OCI-LY7 (cell line): ENCODE results near the gene PARD3.

Experiments used
- EZH2phosphoT487 ChIP-seq: fragments of 200-600 bp; sonication (generic); IDR thresholded peaks from 2 replicates; pipeline ENCODE4 v1.6.1; 2018; ENCODE audit warnings: low read depth, borderline replicate concordance, mild to moderate bottlenecking, mixed run types, antibody characterized with exemption, low read length, moderate library complexity, mixed read lengths
- TF ChIP-seq, protein P1 (sequence below): fragments of 200-600 bp; sonication (generic); conservative IDR thresholded peaks from 2 replicates; pipeline ENCODE4 v1.5.1; 2014; ENCODE audit warnings: mild to moderate bottlenecking, antibody characterized with exemption, low read length, moderate library complexity, mixed read lengths

DNA sequence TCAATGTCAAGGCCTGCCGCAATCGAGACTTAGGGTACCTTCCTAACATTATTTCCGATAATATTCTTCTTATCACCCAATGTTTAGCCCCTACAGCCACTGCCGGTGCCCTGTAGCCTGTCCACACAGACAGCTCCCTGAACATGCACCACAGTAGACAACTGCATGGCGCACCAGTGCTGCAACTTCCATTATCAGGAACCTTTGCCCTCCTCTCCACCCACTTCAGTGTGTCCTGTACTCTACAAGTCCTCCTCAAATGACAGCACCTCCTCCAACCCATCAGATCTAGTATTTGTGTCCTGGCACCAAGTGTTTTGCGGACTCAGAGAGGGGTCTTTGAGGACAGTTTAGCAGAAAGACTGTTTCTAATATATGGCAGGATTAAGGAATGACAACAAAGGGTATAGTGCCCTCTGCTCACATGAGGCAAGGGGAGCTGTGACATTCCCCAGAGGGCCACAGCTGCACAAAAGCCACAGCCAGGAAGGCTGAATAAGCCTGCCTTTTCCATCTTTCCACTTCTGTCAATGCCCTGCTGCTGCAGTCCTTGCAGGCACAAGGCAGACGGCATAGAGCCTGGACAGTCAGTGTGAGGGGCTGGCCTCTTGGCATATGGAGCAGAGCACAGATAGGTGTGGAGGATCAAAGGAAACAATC, 335.4 kb downstream of the PARD3 start:
- TF ChIP-seq, protein P1, sequence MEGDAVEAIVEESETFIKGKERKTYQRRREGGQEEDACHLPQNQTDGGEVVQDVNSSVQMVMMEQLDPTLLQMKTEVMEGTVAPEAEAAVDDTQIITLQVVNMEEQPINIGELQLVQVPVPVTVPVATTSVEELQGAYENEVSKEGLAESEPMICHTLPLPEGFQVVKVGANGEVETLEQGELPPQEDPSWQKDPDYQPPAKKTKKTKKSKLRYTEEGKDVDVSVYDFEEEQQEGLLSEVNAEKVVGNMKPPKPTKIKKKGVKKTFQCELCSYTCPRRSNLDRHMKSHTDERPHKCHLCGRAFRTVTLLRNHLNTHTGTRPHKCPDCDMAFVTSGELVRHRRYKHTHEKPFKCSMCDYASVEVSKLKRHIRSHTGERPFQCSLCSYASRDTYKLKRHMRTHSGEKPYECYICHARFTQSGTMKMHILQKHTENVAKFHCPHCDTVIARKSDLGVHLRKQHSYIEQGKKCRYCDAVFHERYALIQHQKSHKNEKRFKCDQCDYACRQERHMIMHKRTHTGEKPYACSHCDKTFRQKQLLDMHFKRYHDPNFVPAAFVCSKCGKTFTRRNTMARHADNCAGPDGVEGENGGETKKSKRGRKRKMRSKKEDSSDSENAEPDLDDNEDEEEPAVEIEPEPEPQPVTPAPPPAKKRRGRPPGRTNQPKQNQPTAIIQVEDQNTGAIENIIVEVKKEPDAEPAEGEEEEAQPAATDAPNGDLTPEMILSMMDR, result no peak
- no peak for TF ChIP-seq EZH2phosphoT487
